NCI-H1436 (cell line): ENCODE measurements around the gene AMZ1.

Experiments used
- DNase-seq: peaks from one replicate; lab custom pipeline; 2025; lab: John Stamatoyannopoulos, UW

AMZ1 gene

GRCh38 chr7:2651336-2651735, 36.7 kb upstream of the AMZ1 start:
- DNase-seq, result no peak

DNA sequence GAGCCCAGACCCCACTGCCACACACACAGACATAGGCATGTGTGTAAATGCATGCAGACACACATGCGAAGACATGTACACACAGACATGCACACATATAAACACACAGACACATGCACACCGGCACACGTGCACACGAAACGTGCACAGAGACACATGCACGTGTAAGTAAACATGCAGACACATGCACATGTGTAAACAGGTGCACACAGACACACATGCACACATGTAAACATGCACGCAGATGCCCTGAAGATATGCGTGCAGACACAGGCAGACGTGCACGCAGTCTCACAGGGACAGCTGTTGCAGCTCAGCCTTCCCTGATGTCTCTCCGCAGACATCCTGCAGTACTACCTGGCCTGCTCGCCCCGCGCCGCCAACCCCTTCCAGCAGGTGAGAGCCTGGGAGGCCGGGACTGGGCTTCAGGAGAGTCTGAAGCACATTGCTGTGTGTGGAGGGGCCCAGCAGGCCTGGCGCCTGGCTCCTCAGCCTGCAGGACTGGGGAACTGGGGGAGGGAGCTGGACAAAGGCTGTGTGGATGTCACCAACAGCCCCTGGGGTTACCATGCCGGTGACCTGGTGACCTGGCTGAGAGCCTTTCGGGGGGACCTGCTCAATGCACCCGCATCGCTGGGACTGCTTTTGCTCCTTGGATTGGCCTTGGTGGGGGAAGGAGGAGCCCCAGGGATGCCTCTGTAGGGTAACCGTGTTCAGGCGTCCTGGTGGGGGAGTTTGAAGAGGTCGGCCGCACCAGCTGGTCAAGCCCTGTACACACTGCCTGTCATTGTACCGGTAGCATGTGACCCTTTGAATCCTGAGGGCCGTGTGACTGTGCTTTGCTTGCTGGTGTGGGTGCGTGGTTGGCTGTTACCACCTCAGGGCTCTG, 35.9 kb upstream of the AMZ1 start:
- DNase-seq, result no peak

- DNase-seq, result no peak
Measured at GRCh38 chr7:2652736-2653060, 35.3 kb upstream of the AMZ1 start.

GRCh38 chr7:2654059-2654458, 33.9 kb upstream of the AMZ1 start:
- no peak for DNase-seq

GRCh38 chr7:2655870-2656614, 32.0 kb upstream of the AMZ1 start:
- no peak for DNase-seq

GRCh38 chr7:2657208-2657607, 30.8 kb upstream of the AMZ1 start:
- no peak for DNase-seq

DNA sequence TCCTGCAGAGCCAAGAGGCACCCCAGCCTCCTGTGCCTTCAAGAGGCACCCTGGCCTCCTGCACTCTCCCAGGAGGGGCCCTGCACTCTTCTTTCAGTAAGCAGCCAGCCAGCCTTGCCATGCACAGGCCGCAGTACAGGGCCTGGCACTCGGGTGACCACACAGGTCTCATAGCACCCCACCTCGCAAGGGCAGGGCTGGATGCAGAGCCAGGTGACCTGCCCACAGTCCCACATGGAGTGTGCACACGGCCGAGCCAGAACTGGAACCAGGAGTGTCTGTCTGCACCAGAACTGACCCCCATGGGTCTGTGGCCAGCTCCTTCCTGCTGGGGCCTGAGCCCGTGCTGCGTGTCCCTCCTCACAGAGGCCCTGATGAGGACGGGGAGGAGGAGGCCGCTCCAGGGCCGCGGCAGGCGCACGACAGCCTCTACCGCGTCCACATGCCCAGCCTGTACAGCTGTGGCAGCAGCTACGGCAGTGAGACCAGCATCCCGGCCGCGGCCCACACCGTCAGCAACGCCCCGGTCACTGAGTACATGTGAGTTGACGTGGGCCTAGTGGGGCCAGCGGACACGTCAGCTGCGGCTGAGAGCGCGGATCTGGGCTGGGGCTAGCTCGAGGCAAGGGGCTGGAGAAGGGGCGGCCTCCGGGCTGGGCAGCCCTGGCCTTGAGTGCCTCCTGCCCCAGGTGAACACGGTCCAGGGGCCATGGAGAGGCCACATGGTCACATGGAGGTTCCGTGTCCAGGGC, 29.9 kb upstream of the AMZ1 start:
- DNase-seq, result no peak

DNA sequence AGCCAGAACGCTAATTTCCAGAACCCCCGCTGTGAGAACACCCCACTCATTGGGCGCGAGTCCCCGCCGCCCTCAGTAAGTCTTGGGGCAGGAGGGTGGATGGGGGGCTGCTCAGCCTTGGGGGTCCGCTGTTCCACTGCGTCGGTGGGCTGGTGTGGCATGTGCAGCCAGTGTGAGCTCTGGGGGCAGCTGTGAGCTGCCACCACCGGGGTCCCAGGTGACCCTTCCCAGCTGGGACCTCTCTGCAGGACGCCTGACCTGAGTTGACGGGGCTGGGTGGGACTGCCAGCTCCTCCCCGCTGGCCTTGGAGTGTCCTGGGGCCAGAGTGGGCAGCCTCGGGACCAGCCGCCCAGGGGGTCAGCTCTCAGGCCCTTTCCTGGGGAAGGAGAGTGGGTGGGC, 29.1 kb upstream of the AMZ1 start:
- no peak for DNase-seq

- no peak for DNase-seq
Measured at GRCh38 chr7:2659556-2660358, 28.2 kb upstream of the AMZ1 start.

DNA sequence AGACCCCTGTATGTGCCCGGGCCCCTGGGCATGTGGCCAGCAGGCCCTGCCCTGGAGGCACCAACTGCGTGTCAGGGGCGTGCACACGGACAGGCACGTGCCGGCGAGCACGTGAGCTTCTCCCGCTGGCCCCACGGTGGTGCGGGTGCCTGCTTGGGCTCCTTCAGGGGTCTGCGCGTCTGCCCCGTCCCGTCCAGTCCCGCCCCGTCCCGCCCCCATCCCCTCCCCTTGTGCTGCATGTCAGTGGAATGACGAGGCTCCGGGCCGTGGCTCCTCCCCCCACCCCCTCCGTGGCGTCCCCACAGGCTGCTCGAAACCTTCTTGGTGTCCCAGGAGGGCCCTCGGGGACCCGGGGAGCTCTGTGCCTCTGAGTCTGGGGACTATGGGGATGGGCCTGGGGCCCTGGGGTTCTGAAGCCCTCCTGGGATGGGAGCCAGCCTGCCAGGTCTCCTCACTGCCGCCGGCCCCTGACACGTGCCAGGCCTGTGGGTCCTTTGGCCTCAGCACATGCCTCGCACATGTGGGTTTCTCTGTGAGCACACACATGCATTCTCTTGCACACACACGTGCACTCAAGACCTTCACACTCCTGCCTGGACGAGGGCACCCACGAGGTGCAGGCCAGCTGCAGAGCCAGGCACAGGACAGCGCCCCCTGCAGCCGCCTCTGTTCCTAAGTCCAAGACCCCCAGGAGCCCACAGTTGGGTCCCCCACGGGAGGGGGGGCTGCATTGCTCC, 27.5 kb upstream of the AMZ1 start:
- DNase-seq, result no peak

GRCh38 chr7:2661096-2661449, 26.9 kb upstream of the AMZ1 start:
- DNase-seq, result no peak

- DNase-seq, result no peak
Measured at GRCh38 chr7:2661602-2662272, 26.3 kb upstream of the AMZ1 start.

GRCh38 chr7:2662273-2663120, 25.5 kb upstream of the AMZ1 start:
- DNase-seq, result no peak

GRCh38 chr7:2663121-2663886, 24.7 kb upstream of the AMZ1 start:
- DNase-seq, result no peak

DNA sequence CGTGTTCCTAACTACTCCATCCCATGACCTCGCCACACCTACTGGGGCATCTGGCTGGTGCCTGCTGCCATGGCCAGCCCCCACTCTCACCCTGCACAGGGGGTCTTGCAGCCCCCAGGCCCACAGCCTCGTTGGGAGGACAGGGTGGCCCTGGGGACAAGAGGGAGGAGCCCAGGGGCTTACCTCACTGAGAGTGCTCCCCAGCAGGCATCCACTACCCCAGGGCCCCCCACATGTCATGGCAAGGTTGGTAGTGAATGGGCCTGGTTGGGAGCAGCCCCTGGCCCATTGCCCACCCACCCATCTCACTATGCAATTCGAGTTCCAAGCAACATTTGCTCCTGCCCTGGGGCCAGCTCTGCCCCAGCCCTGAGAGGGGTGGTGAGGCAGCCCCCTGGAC, 24.0 kb upstream of the AMZ1 start:
- DNase-seq, result no peak

DNA sequence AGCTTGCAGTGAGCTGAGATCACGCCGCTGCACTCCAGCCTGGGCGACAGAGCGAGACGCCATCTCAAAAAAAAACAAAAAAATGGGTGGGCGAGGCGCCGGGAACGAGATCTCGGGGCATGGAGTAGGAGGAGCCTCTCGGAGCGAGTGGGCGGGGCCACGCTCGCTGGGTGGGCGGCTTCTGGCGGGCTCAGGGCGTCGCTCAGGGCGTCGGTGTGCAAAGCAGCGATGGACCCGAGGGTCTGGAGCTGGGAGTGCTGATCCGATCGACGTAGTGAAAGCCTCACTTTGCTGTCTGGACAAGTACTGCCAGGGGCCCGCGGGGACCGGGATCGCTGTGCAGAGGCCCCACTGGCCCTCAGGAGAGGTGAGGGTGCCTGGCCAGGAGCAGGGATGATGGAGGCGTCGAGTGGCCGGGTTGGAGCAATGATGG, 22.6 kb upstream of the AMZ1 start:
- DNase-seq, result no peak

GRCh38 chr7:2666155-2666554, 21.8 kb upstream of the AMZ1 start:
- DNase-seq, result no peak

DNA sequence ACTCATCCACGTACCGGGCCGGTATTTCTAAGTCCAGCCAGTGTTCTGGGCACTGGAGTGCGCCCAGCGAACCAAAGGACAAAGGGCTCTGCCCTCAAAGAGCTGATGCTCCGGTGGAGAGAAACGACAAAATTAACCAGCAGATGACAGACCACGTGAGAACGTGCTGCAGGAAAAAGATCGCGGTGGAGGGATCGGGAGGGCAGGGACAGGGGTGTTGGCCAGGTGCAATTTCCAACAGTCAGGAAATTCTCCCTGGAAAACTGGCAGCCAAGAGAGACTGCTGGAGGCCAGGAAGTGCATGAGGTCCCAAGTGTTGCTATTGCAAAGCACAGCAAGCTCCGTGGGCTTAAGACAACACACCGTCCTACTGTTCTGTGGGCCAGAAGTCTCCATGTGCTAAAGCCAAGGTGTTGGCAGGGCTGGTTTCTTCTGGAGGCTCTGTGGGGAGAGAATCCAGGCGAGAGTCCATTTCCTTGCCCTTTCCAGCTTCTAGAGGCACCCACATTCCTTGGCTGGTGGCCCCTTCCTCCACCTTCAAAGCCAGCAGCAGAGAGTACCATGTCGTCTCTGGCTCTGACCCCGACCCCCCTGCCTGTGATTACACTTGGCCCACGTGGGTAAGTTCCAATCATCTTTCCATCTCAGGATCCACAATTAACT, 21.3 kb upstream of the AMZ1 start:
- no peak for DNase-seq

- DNase-seq, result no peak
Measured at GRCh38 chr7:2667843-2668242, 20.2 kb upstream of the AMZ1 start.
